ENCODE results near the gene ARHGEF12.

ARHGEF12 gene

DNA sequence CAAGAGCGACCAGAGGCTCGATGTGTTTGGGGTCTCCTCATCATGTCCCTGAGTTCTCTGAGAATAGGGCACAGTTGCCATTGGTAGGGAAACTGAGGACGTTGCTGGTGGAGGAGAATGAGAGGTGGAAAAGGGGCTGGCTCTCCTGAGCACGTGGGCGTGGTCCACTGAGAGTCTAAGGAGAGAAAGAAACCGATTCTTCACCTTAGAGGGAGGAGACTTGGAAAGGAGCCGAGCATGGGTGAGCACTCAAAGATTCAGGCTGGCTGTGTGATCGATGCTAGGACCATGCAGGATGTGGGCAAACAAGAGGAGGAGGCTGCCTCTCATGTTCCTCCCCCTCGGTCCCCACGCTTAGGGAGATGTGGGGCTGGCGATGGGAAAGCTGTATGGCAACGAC is 30.9 kb upstream of the ARHGEF12 start:
- Histone ChIP-seq H3K4me3 (ENCODE audit: low read length) (no peak overlapping the region), H3K27ac (ENCODE audit: low read depth, low read length) (no peak overlapping the region), H3K27me3 (ENCODE audit: control insufficient read depth, insufficient read depth, low read length) (no peaks in the 10 kb centered on the region), H3K36me3 (ENCODE audit: control insufficient read depth, insufficient read depth, low read length) (no peaks in the 10 kb centered on the region), H3K4me1 (ENCODE audit: control insufficient read depth, insufficient read depth, low read length) (no peaks in the 10 kb centered on the region), H3K9ac (ENCODE audit: low read length) (no peak overlapping the region)

DNA sequence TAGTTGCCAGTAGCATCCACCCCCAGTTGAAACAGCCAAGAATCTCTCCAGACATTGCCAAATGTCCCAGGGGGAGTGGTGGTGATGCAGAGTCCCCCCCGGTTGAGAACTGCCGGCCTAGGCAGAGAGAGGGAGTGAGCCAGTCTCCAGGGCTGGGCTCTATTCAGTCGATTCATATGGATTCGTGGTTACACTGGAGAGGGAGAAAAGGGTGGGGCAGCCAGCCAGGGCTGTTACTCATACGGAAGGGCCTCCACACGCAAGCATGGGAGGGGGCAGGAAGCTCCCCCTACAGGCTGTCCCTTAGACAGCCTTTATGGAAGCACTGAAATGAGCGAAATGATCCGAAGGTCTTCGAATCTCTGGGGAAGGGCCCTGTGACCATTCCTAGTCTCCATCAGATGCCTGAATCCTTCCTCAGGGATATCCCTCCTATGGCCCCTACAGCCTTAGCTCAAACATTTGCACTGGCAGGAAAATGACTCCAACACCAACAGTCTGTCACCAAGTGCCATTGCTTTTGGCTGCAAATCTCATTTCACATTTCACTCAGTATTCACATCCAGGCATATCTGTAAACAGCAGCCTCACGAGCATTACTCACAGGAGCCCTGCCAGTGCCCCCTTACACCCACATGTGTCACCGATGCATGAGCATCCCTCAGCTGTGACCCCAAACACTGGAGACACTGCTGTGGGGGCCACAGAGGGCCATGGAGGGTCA is 29.5 kb upstream of the ARHGEF12 start:
- Histone ChIP-seq H3K9ac (ENCODE audit: low read length) (no peak overlapping the region), H3K27me3 (ENCODE audit: control insufficient read depth, insufficient read depth, low read length) (no peaks in the 10 kb centered on the region), H3K4me1 (ENCODE audit: control insufficient read depth, insufficient read depth, low read length) (no peaks in the 10 kb centered on the region), H3K36me3 (ENCODE audit: control insufficient read depth, insufficient read depth, low read length) (no peaks in the 10 kb centered on the region), H3K4me3 (ENCODE audit: low read length) (no peak overlapping the region), H3K27ac (ENCODE audit: low read depth, low read length) (no peak overlapping the region)

DNA sequence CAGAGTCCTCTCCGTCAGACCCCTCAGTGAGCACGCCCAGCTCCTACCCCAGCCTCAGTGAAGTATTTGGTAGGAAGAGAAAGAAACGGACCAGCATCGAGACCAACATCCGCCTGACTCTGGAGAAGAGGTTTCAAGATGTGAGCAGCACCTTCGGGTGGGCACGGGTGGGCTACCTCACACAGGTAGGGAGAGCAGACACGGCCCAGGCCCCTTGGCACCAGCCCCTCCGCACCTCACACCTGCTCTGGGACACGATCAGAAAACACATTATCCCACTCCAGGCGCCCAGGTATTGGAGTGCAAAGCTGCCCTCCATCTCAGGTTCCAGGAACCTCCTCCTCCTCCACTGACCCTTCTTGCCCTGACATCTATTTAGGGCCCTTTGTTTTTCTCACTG is 28.7 kb upstream of the ARHGEF12 start:
- Histone ChIP-seq H3K4me1 (ENCODE audit: control insufficient read depth, insufficient read depth, low read length) (no peaks in the 10 kb centered on the region), H3K4me3 (ENCODE audit: low read length) (no peak overlapping the region), H3K9ac (ENCODE audit: low read length) (no peak overlapping the region), H3K27me3 (ENCODE audit: control insufficient read depth, insufficient read depth, low read length) (no peaks in the 10 kb centered on the region), H3K36me3 (ENCODE audit: control insufficient read depth, insufficient read depth, low read length) (no peaks in the 10 kb centered on the region), H3K27ac (ENCODE audit: low read depth, low read length) (no peak overlapping the region)

DNA sequence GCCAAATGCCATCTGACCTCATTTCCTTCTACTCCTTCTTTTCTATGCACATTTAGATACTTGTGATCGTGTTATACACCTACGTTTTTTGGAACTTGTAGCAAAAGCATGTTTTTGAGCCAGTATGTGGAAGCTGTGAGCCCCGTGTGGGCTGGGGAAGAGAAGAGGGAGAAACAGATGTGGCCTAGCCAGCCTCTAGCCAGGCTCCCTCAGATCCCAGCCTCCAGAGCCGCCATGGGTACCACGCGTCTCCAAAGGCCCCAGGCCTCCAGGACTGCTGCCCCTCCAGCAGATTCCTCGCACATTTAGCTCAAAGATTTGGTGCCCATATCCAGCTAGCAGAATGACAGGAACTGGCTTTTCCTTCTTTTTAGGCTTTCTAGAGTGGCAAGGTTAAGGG is 28.1 kb upstream of the ARHGEF12 start:
- Histone ChIP-seq H3K36me3 (ENCODE audit: control insufficient read depth, insufficient read depth, low read length) (no peaks in the 10 kb centered on the region), H3K4me1 (ENCODE audit: control insufficient read depth, insufficient read depth, low read length) (no peaks in the 10 kb centered on the region), H3K4me3 (ENCODE audit: low read length) (no peak overlapping the region), H3K27ac (ENCODE audit: low read depth, low read length) (no peak overlapping the region), H3K9ac (ENCODE audit: low read length) (no peak overlapping the region), H3K27me3 (ENCODE audit: control insufficient read depth, insufficient read depth, low read length) (no peaks in the 10 kb centered on the region)

DNA sequence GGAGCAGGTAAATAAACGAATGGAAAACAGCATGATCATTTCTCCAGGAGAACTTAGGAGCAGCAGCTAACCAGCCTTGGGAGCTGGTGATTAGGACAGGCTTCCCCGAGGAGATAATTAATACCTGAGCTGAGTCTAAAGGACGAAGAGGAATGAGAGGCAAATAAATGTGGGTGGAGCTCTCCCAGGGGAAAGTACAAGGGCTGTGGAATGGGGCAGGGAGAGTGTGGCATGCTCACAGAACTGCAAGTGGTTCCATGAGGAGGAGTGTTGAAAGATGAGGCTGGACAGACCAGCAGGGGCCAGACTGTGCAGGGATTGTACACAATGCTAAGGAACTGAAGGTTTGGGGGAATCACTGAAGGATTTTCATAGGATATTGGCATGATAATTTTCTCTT is 25.3 kb upstream of the ARHGEF12 start:
- H3K36me3 ChIP-seq (ENCODE audit: control insufficient read depth, insufficient read depth, low read length), result no peaks in the 10 kb centered on the region
- no peaks in the 10 kb centered on the region for H3K27me3 ChIP-seq (ENCODE audit: control insufficient read depth, insufficient read depth, low read length)
- H3K27ac ChIP-seq (ENCODE audit: low read depth, low read length), result no peak overlapping the region
- no peak overlapping the region for H3K4me3 ChIP-seq (ENCODE audit: low read length)
- no peak overlapping the region for H3K9ac ChIP-seq (ENCODE audit: low read length)
- no peaks in the 10 kb centered on the region for H3K4me1 ChIP-seq (ENCODE audit: control insufficient read depth, insufficient read depth, low read length)

DNA sequence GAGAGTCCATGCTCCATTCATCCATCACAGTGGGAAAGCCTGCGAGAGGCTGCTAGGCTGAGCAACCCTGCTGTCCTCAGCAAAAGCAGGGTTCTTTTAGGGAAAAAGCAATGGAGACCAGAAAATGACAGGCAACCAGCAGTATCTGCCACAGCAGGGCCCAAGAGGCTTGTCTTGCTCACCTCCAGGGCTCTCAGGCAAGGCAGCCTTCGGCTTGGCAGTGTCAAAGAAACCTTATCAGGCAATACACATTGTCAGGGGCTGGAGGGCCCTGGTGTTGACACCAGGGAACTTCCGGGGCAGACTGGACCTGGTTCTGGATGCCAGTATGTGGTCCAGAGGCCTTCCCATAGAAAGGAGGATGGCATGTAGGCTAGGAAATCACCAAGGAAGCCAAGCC is 21.4 kb upstream of the ARHGEF12 start:
- no peak overlapping the region for H3K9ac ChIP-seq (ENCODE audit: low read length)
- peaks cover 5% of the 10 kb centered on the region for H3K4me1 ChIP-seq (ENCODE audit: control insufficient read depth, insufficient read depth, low read length)
- no peaks in the 10 kb centered on the region for H3K27me3 ChIP-seq (ENCODE audit: control insufficient read depth, insufficient read depth, low read length)
- H3K36me3 ChIP-seq (ENCODE audit: control insufficient read depth, insufficient read depth, low read length), result no peaks in the 10 kb centered on the region
- no peak overlapping the region for H3K27ac ChIP-seq (ENCODE audit: low read depth, low read length)
- no peak overlapping the region for H3K4me3 ChIP-seq (ENCODE audit: low read length)

DNA sequence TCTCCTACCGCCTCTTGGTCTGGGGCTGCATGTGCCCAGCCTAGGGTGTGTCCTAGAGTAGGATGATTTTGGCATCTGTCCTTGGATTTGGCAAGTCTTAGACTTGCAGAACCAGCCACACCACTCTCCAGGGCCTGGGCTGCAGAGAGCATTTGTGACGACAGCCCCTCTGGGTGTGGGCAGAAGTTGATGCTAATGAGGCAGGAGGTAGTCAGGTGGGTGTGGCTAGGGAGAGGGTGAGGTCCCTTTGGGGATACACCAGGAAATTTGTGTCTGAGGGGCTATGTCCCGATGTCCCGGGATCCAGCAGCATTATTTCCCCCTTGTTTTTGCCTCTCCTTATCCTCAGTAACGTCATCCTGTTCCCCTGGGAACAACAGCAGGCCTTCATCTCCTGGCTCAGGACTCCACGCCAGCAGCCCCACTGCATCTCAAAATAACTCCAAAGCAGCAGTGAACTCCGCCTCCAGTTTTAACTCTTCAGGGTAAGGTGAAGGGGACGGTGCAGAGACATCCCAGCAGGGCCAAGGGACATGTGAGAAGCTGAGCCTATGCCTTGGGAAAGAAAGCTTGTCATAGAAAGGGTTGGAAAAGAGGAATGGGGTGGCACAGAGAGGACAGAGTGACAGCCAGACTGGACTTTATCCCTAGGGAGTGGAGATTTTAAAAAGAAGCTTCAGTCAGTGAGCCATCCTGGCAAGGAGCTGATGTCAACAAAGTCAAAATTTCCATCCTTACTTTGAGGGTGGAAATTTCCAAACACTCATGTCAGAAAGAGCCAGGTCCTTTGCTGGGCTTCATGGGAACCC is 19.1 kb upstream of the ARHGEF12 start:
- H3K9ac ChIP-seq (ENCODE audit: low read length), result no peak overlapping the region
- H3K36me3 ChIP-seq (ENCODE audit: control insufficient read depth, insufficient read depth, low read length), result no peaks in the 10 kb centered on the region
- peaks cover 5% of the 10 kb centered on the region for H3K4me1 ChIP-seq (ENCODE audit: control insufficient read depth, insufficient read depth, low read length)
- H3K27ac ChIP-seq (ENCODE audit: low read depth, low read length), result peak overlapping the region; percentile 46
- H3K4me3 ChIP-seq (ENCODE audit: low read length), result no peak overlapping the region
- no peaks in the 10 kb centered on the region for H3K27me3 ChIP-seq (ENCODE audit: control insufficient read depth, insufficient read depth, low read length)

DNA sequence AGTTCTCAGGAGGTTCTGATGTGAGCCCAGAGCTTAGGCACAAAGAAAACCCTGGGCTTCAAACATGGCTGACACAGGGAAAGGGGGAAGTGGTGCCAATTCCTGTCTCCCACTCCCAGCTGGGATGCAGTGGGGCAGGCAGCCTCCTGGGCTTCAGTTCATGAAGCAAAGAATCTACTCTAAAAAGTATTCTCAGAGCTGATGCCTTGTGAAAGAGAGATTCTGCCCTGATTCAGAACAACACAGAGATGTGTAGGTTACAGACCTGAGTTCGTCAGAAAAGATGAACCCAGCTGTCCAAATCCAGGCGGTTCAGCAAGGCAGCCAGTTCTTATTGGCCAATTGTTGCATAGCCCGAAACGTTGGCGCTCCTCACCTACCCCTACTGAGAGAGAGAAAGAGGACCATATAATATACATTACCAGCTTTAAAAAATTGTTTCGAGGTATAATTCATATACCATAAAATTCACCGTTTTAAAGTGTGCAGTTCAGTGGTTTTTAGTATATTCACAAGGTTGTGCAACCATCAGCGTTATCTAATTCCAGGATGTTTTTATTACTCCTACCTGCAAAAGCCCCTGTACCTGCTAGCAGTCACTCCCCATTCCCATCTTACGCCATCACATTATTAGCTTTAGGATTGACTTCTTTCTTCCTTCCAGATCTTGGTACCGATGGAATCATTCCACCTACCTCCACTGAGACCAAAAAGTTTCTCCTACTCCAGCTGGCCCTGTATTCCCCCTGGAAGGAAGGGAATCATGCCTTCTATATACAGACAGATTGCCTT is 18.3 kb upstream of the ARHGEF12 start:
- peak overlapping the region; percentile 21 for H3K27ac ChIP-seq (ENCODE audit: low read depth, low read length)
- H3K27me3 ChIP-seq (ENCODE audit: control insufficient read depth, insufficient read depth, low read length), result no peaks in the 10 kb centered on the region
- H3K4me3 ChIP-seq (ENCODE audit: low read length), result no peak overlapping the region
- no peak overlapping the region for H3K9ac ChIP-seq (ENCODE audit: low read length)
- no peaks in the 10 kb centered on the region for H3K36me3 ChIP-seq (ENCODE audit: control insufficient read depth, insufficient read depth, low read length)
- peaks cover 5% of the 10 kb centered on the region for H3K4me1 ChIP-seq (ENCODE audit: control insufficient read depth, insufficient read depth, low read length)

DNA sequence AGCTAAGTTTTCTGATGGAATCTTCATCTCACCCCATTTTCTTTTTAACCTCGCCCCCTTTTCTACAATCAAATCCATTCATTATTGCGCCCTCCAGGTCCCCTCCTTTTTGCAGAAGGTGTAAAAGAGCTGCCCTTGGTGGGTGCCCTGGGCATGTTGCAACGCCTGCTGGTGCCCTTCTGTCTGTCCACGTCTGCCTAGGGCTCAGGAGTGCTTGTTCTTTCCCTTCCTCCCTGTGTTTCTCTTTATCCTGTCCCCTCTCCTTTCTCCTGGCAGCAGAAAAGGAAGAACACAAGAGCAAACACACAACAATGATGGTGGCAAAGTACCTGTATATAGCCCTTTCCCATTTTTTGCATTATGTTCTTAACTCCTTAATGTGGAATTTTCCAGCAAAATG is 17.3 kb upstream of the ARHGEF12 start:
- Histone ChIP-seq H3K9ac (ENCODE audit: low read length) (no peak overlapping the region), H3K27me3 (ENCODE audit: control insufficient read depth, insufficient read depth, low read length) (no peaks in the 10 kb centered on the region), H3K4me3 (ENCODE audit: low read length) (no peak overlapping the region), H3K4me1 (ENCODE audit: control insufficient read depth, insufficient read depth, low read length) (peaks cover 5% of the 10 kb centered on the region), H3K27ac (ENCODE audit: low read depth, low read length) (no peak overlapping the region), H3K36me3 (ENCODE audit: control insufficient read depth, insufficient read depth, low read length) (no peaks in the 10 kb centered on the region)

DNA sequence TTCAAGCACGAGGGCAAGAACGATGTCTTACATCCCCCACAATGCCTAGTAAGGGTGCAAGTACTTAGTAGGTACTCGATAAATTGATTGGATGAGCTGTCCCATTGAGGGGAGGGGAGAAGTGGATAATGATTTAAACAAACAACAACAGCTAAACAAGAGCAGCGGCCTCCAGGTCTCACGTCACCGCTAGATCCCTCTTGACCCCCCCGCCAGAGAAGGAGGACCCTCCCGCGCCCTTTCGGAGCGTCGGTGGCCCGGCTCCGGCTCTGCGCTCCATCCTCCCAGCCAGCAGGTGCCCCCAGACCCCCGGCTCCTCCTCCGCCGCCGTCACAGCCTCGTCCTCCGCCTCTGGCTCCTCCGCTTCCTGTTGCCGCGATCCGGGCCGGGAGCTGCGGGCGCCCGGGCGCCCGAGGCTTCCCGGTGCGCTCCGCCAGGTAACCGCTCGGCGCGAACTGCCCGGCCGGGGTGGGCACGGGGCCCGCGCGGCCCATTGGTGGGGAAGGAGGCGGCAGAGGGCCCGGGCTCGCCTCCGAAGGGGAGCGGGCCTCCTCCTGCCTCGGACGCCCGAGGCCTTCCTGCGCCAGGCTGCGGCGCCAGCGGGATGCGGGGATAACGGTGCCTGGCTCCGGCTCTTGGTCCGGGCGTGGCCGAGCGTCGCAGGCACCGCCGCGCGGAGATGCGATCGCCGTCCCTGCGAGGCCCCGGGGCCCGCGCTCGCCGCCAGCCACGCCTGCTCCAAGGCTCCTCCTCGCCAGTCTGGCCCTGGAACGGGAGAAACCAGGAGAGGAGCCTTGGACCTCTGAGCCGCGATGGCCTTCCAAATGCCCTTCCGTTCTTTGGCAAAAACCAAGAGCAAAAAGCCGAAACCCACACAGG is 11.0 kb upstream of the ARHGEF12 start, which contains the start of gene TLCD5:
Gene TLCD5 (plus strand): TSS at position 368 of the 879 bp plus-strand sequence. CDS start 2,143 bp downstream, outside the sequence.
- no peaks in the 10 kb centered on the region for H3K36me3 ChIP-seq (ENCODE audit: control insufficient read depth, insufficient read depth, low read length)
- H3K27ac ChIP-seq (ENCODE audit: low read depth, low read length), result peak within 1 kb of the TSS; percentile 77
- H3K4me3 ChIP-seq (ENCODE audit: low read length), result peak within 1 kb of the TSS; percentile 69
- H3K4me1 ChIP-seq (ENCODE audit: control insufficient read depth, insufficient read depth, low read length), result peaks cover 7% of the 10 kb centered on the region
- H3K27me3 ChIP-seq (ENCODE audit: control insufficient read depth, insufficient read depth, low read length), result no peaks in the 10 kb centered on the region
- H3K9ac ChIP-seq (ENCODE audit: low read length), result peak within 1 kb of the TSS; percentile 32

DNA sequence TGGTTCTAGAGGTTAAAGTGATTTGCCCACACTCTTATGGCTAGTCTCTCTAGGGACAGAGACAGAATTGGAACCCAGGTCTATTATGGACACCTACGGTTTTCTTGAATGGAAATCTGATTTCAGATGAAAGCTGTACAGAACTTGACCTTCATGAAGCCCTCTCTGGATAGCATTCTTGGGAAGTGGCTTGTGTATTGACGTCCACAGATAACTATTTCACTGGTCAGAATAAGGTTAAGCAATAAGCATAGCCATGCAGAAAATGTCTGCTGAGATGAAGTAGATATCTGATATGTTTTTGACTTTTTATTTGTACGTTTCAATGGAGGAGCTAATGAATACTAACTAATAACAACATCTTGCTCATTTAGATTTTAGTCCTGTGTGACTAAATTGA is 10.0 kb upstream of the ARHGEF12 start:
- Histone ChIP-seq H3K4me1 (ENCODE audit: control insufficient read depth, insufficient read depth, low read length) (peaks cover 7% of the 10 kb centered on the region), H3K36me3 (ENCODE audit: control insufficient read depth, insufficient read depth, low read length) (no peaks in the 10 kb centered on the region), H3K4me3 (ENCODE audit: low read length) (no peak overlapping the region), H3K27ac (ENCODE audit: low read depth, low read length) (no peak overlapping the region), H3K27me3 (ENCODE audit: control insufficient read depth, insufficient read depth, low read length) (no peaks in the 10 kb centered on the region), H3K9ac (ENCODE audit: low read length) (no peak overlapping the region)
